ENCODE results near the gene CSTB. TPM values are rescaled to one million over a fixed set of nuclear protein-coding genes. Genes with fewer than 3 reads are reported as not detected.

Gene CSTB
- polyA plus RNA-seq, 4 donors = 40.5 to 64.9 (median 46.9) TPM

DNA sequence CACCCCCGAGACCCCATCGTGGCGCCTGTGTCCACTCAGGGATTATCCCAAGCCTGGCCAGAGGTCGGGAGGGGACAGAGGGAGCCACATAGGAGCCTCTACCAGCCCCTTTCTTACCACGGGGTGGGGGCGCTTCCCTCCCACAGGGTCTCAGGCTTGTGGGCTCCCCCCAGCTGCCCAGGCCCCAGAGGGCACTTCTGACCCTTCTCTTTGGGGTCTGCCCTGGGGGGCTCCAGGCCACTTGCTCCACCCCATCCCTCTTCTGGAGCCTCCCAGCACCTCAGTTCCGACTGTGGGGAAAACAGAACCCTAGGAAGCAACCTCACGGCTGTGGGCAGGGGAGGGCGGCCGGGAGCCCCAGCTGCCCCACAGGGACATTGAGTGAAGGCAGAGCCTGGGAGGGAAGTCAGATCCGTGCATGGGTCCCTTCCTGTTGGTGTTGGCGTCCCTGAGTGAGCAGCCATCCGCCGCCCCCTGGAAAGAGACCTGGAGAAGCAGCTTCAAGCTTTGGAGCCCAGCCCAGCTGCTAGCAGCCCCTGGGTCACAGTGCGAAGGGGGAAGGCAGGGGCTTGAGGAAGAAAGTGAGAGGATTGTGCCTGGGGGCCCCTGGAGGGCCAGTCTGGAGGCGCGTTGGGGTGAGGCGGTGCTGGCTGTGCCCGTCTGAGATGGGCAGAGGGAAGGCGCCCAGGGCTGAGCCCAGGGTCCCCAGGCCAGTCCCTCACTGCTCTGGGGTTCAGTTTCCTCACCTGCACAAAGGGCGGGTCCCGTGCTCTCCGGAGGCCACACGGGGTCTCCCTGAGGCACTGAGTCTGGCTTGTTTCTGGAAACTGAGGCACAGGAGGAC, 35.4 kb upstream of the CSTB start:
- no peak for DNase-seq (ENCODE audit: low read depth in 4 of 4, low spot score in 2 of 4)

DNA sequence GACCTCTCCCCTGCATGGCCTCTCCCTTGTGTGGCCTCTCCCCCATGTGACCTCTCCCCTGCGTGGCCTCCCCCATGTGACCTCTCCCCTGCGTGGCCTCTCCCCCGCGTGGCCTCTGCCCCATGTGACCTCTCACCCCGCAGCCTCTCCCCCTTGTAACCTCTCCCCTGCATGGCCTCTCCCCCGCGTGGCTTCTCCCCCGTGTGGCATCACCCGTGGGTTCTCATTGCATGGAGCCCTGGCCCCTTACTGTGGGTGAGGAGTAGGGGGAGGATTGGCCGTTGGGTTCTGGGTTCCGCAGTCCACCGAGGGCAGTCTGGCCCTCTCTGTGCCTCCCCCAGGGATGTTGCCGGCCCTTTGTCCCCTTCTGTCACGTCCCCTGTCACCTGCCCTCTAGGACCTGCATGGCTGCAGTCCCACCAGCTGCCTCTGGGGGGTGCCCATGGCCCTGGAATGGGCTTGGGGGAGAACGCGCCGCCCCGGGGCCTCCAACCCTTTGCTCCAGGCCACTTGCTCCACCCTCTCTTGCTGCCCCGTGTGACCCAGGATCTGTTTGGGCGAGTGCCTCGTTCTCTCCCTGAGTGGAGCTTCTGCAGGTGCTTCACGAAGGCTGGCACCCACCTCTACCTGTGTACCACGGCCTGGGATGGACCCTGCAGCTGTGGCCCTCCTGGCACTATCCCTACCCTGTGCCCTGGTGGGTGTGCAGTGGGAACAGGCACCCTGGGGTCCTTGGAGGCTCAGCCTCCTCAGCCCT, 34.6 kb upstream of the CSTB start:
- DNase-seq (ENCODE audit: low read depth in 4 of 4, low spot score in 2 of 4) = peak in 2 of 4 donors; percentile 34 to 46

DNA sequence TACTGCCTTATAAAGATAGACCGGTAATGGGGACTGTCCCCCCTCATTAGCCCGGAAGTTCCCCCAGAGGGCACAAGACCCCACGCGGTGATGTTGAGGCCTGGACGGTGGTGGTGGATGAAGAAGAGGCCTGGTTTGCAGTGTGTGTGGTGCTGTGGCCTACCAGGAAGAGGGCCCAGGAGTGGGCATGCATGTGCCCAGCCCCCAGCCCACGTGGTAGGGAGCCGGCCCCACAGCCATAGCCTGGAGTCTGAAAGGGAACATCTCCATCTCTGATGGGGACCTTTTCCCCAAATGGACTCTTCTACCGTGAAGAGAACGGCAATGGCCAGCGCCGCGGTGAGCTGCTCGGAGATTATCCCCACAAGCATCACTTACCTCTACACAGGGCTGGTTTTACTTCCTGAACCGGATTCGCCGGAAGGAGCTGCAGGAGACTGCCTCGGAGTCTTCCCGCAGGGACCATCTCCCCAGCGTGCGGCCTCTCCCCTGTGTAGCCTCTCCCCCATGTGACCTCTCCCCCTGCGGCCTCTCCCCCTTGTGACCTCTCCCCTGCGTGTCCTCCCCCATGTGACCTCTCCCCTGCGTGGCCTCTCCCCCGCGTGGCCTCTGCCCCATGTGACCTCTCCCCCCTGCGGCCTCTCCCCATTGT, 33.9 kb upstream of the CSTB start:
- DNase-seq (ENCODE audit: low read depth in 4 of 4, low spot score in 2 of 4) = no peak

DNA sequence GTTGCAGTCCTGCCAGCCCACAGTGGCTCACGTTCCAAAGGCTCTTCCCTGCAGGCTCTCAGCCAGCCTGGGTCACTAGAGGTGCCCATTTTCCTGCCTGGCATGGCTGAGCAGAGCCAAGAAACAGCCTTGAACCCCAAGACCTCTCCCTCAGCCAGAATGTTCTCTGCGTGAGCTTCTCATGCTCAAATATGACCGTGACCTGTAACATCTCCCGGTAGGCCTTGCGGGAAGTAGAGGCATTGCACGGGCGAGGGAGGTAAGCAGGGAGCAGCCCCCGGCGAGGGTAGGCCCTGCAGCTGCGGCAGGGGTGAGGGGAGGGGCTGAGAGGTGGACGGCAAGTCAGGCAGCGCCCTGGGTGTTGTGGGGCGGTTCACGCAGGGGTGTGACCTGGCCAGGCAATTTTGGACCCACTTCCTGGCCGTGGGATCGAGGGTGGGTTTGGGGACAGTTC, 33.3 kb upstream of the CSTB start:
- DNase-seq (ENCODE audit: low read depth in 4 of 4, low spot score in 2 of 4) = no peak

DNA sequence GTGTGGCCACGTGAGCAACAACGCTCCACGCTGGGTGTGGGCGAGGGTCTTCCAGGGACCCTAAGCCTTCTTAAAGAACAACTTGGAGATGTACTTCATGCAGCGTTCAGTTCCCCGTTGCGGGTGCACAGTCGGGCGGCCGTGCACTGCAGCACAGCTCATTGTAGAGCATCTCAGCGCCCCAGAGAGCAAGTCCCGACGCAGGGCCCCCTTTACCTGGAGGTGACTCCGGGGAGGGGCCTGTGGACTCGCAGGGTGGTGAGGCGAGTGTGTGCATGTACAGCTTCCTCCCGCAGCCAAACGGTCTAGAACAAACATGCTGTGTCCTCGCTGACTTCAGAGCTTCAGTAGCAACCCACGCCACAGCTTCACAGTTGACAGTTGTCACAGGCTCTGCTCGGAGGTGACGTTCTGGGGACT, 32.7 kb upstream of the CSTB start:
- no peak for DNase-seq (ENCODE audit: low read depth in 4 of 4, low spot score in 2 of 4)

DNA sequence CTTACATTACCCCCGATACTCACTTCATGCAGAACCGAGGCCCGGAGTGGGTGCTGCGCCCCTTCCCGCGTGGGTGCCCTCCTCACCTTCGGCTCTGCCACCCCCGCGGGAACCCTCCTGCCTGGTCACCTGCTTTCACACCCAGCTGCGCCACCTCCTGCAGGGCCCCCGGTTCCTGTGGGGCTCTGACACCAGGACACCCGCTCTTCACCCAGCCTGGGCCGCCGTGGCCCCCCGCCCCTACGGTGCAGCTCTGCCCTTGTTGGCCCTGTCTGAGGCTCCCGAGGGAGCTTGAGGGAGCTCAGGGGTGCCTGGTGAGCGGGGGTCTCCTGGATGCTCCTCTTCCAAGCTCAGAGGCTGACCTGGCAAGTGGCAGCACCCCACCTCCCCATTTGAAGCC, 32.3 kb upstream of the CSTB start:
- DNase-seq (ENCODE audit: low read depth in 4 of 4, low spot score in 2 of 4) = no peak

DNA sequence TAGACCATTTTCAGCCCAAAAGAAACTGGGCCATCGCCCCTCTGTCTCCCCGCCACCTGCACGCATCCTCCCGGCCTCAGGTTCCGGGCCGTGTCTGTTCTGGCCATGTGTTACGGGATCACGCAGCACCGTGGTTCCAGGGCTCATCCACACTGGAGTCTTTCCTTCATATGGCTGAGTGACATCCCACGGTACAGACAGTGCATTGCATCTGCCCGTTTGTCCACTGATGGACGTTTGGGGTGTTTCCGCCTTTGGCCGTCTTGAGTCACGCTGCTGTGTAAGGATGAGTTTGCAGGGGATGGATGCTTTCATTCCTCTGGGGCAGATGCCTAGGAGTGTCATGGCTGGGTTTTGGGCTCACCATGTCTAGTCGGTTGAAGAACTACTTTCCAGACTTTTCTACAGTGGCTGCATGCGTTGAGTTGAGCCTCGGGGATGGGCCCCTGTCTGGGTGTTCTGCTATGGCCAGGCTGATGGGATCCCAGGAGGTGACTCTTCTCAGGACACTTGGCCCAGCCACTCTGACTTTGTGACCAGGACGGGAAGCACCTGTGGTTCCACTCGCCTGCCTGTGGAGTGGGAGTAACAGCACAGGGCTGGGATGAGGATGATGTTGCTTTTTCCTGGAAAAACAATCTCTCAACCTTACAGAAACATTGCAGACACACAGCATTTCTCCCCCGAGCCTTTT, 30.1 kb upstream of the CSTB start:
- DNase-seq (ENCODE audit: low read depth in 4 of 4, low spot score in 2 of 4) = no peak

DNA sequence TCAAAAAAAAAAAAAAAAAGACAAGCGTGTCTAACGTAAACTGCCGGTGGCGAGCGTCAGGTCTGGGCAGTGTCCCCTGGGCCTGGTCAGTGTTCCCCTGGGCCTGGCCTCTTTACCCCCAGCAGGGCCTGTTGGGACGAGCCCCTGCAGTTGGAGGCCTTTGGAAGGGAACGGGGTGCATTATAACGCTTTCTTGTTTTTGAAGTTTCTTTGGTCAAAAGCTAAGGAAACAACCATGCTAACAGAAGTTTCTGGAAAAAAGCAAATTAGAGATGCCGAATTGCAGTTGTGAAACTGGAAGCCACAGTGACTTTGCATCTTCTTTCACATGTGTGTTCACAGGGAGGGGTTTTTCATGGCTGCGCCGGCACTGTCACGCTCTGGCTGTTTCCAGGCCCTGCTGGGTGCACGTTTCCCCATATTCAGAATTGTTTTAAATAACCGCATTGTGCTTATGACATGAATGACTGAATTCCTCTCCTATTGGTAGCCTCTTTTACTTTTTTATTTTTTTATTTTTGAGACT, 29.2 kb upstream of the CSTB start:
- DNase-seq (ENCODE audit: low read depth in 4 of 4, low spot score in 2 of 4) = no peak

DNA sequence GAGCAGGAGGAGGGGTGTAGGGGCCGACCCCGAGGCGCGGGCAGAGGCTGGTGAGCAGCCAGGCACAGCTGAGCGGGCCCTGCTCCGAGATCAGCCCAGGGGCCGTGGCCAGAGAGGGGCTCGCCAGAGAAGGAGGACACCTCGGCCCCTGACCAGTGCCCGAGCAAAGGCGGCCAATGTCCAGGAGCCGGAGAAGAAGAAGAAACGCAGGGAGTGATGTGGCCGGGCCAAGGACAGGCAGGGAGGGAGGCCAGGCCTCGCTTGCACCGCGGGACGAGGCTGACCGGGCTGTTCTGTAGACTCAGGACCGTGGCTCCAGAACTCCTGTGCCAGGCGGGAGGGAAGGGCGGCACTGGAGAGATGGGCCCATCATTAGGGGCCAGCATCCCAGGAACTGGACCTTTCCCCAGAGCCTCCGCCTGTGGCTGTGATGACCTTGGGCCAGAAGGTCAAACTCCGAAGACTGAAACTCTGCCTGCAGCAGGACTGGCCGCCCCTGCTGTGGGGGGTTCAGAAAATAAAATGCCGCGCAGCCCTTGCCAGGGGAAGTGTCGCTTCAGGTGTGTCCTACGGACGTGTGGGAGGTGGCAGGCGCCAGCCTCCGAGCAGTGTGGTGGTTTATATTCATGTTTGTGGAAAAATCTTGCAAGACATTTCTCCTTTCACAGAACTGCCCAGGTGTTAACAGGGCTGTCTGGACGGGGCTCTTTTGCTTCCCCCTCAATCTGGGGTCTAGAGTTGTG, 27.6 kb upstream of the CSTB start:
- DNase-seq (ENCODE audit: low read depth in 4 of 4, low spot score in 2 of 4) = no peak

DNA sequence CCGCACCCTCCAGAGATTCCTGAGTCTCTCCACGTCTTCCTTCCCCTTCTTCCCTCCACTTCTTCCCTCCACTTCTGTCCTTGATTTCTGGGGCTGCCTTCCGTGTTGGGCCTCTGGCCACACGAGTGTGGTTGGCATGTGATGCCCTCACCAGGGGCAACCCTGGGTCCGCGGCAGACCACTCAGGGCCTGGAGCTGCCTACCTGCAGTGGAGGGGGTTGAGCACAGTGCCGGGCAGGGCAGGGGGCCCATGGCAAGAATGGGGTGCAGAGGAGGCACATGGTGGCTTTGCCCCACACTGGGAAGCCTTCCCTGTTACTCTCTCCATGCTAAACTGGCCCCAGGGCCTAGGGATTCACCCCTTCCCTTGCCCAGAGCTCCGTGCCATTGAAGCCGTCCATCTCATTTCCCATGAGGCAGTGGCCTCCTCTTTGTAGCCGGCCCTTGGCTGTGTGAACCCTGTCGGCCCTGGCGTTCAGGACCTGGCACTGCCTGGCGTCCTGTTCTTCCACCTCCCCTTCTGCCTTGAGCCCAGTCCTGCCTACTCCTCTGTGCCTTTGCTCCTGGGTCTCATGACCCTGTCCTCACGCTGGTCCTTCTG, 26.7 kb upstream of the CSTB start:
- DNase-seq (ENCODE audit: low read depth in 4 of 4, low spot score in 2 of 4) = no peak

DNA sequence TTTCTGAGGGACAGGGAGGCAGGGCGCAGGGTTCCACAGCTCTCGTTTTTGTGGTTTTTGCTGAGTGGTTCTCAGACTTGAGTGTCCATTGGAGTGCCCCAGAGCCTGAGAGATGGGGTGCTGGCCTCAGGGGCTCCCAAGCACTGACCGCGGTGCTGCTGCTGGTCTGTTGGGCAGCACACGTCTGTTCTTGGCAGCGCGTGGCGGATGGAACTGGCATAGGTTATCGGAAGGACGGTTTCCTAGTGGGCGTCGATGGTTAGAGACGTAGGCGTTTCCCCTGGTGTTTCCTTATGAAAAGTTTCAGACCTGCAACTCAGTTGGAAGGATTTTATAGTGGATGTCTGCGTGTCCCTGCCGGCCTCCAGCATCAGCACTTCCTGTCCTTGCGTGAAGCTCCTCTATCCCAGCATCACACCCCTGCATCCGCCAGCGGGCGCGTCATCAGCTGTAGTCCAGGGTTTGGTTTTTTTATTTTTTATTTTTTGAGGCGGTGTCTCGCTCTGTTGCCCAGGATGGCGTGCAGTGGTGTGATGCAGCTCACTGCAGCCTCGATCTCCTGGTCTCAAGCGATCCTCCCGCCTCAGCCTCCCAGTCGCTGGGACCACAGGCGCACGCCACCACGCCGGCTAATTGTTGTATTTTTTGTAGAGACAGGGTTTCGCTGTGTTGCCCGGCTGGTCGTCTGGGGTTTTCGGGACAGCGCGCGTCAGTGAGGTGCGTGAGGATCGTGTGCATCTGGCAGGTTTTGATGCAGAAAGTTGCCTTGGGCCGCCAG, 25.1 kb upstream of the CSTB start:
- DNase-seq (ENCODE audit: low read depth in 4 of 4, low spot score in 2 of 4) = no peak

DNA sequence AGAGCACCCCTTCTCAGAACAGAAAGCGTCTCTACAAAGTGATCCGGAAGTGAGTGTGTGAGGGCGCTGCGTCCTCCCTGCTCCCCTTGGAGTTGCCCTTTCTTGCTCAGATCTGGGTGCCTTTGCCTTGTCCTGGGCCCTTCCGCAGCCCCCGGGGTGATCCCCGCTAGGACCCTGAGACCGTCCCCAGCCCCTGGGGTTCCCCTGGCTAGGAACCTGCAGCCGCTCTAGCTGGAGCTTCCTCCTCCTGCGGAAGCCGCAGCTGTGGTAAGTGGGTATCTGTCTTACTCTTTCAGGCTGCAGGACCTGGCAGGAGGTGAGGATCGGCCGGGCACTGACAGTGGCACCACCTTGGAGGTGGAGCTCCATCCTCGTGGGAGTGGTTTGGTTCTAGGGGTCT, 24.5 kb upstream of the CSTB start:
- no peak for DNase-seq (ENCODE audit: low read depth in 4 of 4, low spot score in 2 of 4)

DNA sequence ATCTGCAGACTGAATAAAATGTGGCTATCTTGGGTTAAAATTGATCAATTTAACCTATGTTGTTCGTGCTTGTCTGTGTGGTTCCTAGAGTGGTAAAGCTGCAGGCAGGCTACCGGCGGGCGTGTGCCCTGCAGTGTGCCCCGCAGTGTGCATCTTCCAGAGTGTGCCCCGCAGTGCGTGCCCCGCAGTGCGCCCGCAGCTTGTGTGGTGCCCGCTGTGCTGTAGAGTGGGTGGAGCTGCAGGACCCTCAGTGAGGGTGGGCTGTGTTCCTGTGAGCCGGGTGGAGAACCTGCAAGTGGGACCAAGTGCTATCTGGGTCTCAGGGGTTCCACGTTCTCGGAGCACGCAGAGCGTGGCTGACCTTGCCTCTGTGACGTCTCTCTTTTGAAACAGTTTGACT, 24.0 kb upstream of the CSTB start:
- DNase-seq (ENCODE audit: low read depth in 4 of 4, low spot score in 2 of 4) = no peak

DNA sequence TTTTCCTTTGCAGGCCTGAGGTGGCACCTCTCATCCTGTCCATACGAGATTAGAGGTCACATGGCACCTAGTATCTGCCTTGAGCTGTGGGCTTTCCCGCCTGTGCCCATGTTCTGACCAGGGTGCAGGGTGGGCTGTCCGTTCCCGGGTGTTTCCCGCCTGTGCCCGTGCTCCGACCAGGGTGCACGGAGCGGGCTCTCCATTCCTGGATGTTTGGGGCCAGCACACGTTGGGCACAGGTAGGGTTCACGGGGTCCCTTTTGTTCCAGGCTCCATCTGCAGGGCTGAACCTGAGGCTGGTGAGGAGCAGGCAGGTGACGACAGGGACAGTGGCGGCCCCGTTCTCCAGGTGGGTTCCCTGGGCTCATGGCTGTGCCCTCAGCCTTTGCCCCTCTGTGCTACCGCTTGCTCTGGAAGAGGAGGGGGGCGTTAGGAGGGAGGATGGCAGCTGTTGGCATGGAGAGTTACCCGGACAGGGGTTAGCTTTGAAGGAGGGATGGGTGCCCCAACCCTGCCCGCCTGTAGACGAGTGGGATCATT, 23.3 kb upstream of the CSTB start:
- no peak for DNase-seq (ENCODE audit: low read depth in 4 of 4, low spot score in 2 of 4)

DNA sequence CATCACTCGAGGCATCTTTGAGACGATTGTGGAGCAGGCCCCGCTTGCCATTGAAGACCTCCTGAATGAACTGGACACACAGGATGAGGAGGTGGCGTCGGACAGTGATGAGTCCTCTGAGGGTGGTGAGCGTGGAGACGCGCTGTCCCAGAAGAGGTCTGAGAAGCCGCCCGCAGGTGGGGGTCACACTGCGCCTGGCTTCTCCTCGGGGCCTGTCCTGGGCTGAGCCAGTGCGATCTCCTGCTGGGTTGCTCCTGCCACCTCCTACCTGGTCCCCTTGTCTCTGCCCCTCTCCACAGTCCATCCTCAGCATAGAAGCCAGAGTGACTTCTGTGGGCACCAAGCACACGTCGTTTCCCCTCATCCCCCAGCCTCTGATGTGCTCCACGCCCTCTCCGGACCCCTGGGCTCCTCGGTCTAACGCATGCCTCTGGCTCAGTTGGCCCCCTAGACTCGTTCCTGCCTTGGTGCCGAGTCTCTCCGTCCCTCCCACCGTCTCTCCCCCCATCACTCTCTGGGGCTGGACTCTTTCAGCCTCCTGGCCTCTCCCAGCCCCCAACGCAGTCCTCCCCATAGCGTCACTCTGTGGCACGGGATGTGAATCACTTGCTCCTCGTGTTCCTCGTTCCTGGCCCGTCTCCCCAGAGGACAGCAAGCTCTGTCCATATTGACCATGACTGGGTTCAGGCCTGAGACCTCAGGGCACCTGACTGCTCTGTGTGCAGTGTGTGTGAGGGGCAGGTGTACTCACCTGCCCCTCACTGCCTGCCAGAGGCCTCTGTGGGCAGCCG, 22.0 kb upstream of the CSTB start:
- DNase-seq (ENCODE audit: low read depth in 4 of 4, low spot score in 2 of 4) = no peak

DNA sequence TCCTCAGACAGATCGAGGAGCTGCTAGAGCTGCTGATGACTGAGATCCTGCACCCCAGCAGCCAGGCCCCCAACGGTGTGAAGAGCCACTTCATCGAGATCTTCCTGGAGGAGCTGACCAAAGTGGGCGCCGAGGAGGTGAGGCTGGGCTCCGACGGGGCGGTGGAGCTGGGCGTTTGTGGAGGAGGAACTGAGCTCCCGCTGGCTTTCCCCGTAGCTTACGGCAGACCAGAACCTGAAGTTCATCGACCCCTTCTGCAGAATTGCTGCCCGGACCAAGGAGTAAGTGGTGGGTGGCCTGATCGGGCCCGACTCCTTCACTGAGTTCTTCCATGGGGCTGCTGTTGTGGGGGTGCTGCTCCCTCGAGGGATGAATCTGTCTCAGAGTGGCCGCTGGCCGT, 21.3 kb upstream of the CSTB start:
- no peak for DNase-seq (ENCODE audit: low read depth in 4 of 4, low spot score in 2 of 4)

DNA sequence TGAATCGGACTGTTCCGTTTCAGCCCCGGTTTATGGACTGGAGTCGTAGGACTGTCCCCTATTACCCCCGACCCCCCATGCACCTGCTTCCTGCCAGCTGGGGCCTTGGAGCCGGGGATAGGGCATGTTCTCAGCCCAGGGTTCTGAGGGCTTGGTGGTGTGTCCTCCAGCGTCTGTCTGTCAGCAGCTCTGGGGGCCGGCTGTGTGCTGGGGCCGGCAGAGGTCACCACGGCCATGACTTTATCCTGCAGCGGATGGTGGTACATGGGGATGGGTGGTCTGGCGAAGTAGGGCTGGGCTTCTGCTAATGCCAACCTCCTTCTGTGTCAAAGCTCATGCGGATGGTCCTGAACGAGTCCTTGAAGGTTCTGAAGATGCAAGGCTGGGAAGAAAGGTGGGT, 18.7 kb upstream of the CSTB start:
- DNase-seq (ENCODE audit: low read depth in 4 of 4, low spot score in 2 of 4) = no peak

DNA sequence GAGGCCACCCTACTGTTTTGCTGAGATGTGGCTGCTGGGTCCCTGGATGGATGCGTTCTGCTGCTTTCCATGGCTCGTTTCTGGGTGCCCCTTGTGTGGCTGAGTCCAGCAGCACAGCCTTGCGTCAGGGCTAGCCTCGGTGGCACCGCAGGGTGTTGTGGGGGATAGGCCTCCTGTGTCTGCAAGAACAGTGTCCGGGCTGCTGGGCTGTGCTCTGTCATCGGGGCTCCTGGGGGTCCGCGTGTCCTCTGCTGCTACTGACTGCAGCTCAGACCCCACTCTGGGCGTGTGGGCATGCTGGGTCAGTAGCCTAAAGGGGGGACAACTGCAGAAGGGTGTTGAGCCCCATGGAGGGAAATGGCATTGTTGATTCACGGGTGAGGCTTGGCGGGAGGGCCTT, 18.2 kb upstream of the CSTB start:
- no peak for DNase-seq (ENCODE audit: low read depth in 4 of 4, low spot score in 2 of 4)

All from left renal cortex interstitium (tissue), 4 donors.